ENCODE results near the gene ABCA2. TPM values are rescaled to one million over a fixed set of nuclear protein-coding genes. Genes with fewer than 3 reads are reported as not detected.

Gene ABCA2
- total and polyA plus RNA-seq, 9 of the 15 experiments (the other 6 are each of a cell fraction or from before 2014, with no cell fraction given), result 0.69 to 16.3 (median 6.1) TPM; not detected in 2

GRCh38 chr9:137027369-137028262 is at the start of gene ABCA2 (continued):
- TF ChIP-seq HLTF (IDR thresholded peaks at IDR 0.05), result no peak
- no peak for TF ChIP-seq ZNF212 (CRISPR knock-in tag; IDR thresholded peaks at IDR 0.05)
- no peak for TF ChIP-seq ATF2 (CRISPR knock-in tag; IDR thresholded peaks at IDR 0.05)
- no peak for TF ChIP-seq MCM7 (IDR thresholded peaks at IDR 0.05)
- TF ChIP-seq FOXP1 (CRISPR knock-in tag; IDR thresholded peaks at IDR 0.05), result 0 out of 2 replicates have a peak, but pooled peaks have one; percentile 24
- no peak for TF ChIP-seq TEAD4 (IDR thresholded peaks at IDR 0.05; ENCODE audit: low read length)
- TF ChIP-seq TEAD4 (CRISPR knock-in tag; IDR thresholded peaks at IDR 0.05; ENCODE audit: borderline replicate concordance), result no peak
- TF ChIP-seq ZNF165 (CRISPR knock-in tag; IDR thresholded peaks at IDR 0.05; ENCODE audit: borderline replicate concordance), result no peak
- TF ChIP-seq PRMT5 (CRISPR knock-in tag; IDR thresholded peaks at IDR 0.05), result no peak
- no peak for TF ChIP-seq NEUROD1 (IDR thresholded peaks at IDR 0.05; ENCODE audit: borderline replicate concordance, low read depth, low read length, partially characterized antibody)
- no peak for TF ChIP-seq XRCC5 (IDR thresholded peaks at IDR 0.05; ENCODE audit: low read depth, low read length)
- TF ChIP-seq FOXA3 (CRISPR knock-in tag; conservative IDR thresholded peaks at IDR 0.05 in 1 of 2, IDR thresholded peaks at IDR 0.05 in 1 of 2), result no peak
- 0 out of 2 replicates have a peak, but pooled peaks have one; percentile 72 for TF ChIP-seq KAT7 (CRISPR knock-in tag; IDR thresholded peaks at IDR 0.05; ENCODE audit: borderline replicate concordance)
- TF ChIP-seq NR3C1 (CRISPR knock-in tag; IDR thresholded peaks at IDR 0.05), result no peak
- TF ChIP-seq CCNT2 (IDR thresholded peaks at IDR 0.05; ENCODE audit: borderline replicate concordance, extremely low read depth, insufficient read length, low read depth, low read length), result peak; percentile 8
- peak; percentile 54 for TF ChIP-seq FOSL1 (tag; conservative IDR thresholded peaks at IDR 0.05)
- TF ChIP-seq CREB3 (tag; conservative IDR thresholded peaks at IDR 0.05; ENCODE audit: low read depth), result no peak
- TF ChIP-seq ELK1 (CRISPR knock-in tag; IDR thresholded peaks at IDR 0.05), result no peak
- no peak for TF ChIP-seq TEAD2 (tag; IDR thresholded peaks at IDR 0.05)
- TF ChIP-seq ZNF76 (CRISPR knock-in tag; IDR thresholded peaks at IDR 0.05; ENCODE audit: borderline replicate concordance), result no peak
- no peak for TF ChIP-seq MCM2 (IDR thresholded peaks at IDR 0.05; ENCODE audit: low read depth)
- no peak for TF ChIP-seq ETV1 (tag; conservative IDR thresholded peaks at IDR 0.05; ENCODE audit: low read depth)
- no peak for TF ChIP-seq NFYB (IDR thresholded peaks at IDR 0.05; ENCODE audit: extremely low read depth, insufficient read length)
- no peak for TF ChIP-seq RBFOX2 (IDR thresholded peaks at IDR 0.05; ENCODE audit: low read depth, low read length)
